OCI-LY7 (cell line): ENCODE data around the gene SH3TC2. TPM values are rescaled to one million over a fixed set of nuclear protein-coding genes. Genes with fewer than 3 reads are reported as not detected.

Experiments
- BruUV-seq: library from RNA; stranded (reverse); fragments of 400-500 nt; replicated peaks from 2 replicates; lab custom pipeline; 2021; lab: Mats Ljungman, UMichigan
- CTCF ChIA-PET: fragments of 300-600 bp; sonication (Branson Sonifier 250); formaldehyde crosslinking; loops from one replicate; lab custom pipeline; 2022; ENCODE audit warnings: antibody characterized with exemption; ENCODE audit not compliant: unreplicated experiment; lab: Charles Lee
- POLR2A ChIA-PET: fragments of 300-600 bp; sonication (Branson Sonifier 250); formaldehyde crosslinking; loops from one replicate; lab custom pipeline; 2022; ENCODE audit warnings: antibody characterized with exemption; lab: Charles Lee
- DNase-seq: peaks from one replicate; pipeline ENCODE4 v3.0.0-alpha.2; 2015; ENCODE audit warnings: low spot score
- H2AFZ ChIP-seq: fragments of 200-600 bp; sonication (generic), shearing (Covaris generic); 2 replicates; pipeline ENCODE4 v1.6.1; 2014; ENCODE audit warnings: mild to moderate bottlenecking, antibody characterized with exemption, low read length, moderate library complexity
- H3K27ac ChIP-seq: fragments of 200-600 bp; sonication (generic); 2 replicates; pipeline ENCODE4 v1.5.1; 2014; ENCODE audit warnings: mixed run types, low read depth, mild to moderate bottlenecking, moderate library complexity, low read length, inconsistent platforms; ENCODE audit not compliant: poor library complexity, severe bottlenecking
- H3K36me3 ChIP-seq: fragments of 200-600 bp; sonication (generic); 2 replicates; pipeline ENCODE4 v1.6.1; 2014; ENCODE audit warnings: mild to moderate bottlenecking, antibody characterized with exemption, low read length, moderate library complexity, mixed read lengths; ENCODE audit not compliant: insufficient read depth
- H3K4me1 ChIP-seq: fragments of 200-600 bp; sonication (generic); 2 replicates; pipeline ENCODE4 v1.5.1; 2014; ENCODE audit warnings: mild to moderate bottlenecking, low read length; ENCODE audit not compliant: insufficient read depth, poor library complexity, severe bottlenecking
- H3K4me2 ChIP-seq: fragments of 200-600 bp; sonication (generic); 2 replicates; pipeline ENCODE4 v1.6.1; 2014; ENCODE audit warnings: mild to moderate bottlenecking, low read length
- H3K4me3 ChIP-seq: fragments of 200-600 bp; sonication (generic); 2 replicates; pipeline ENCODE4 v1.5.1; 2014; ENCODE audit warnings: mild to moderate bottlenecking, low read depth, low read length; ENCODE audit not compliant: poor library complexity, severe bottlenecking
- H3K79me2 ChIP-seq: fragments of 200-600 bp; sonication (generic); 2 replicates; pipeline ENCODE4 v1.6.1; 2016; ENCODE audit warnings: low read depth, mild to moderate bottlenecking, low read length, moderate library complexity, mixed read lengths; ENCODE audit not compliant: insufficient read depth
- H3K9me2 ChIP-seq: fragments of 200-600 bp; sonication (generic); 2 replicates; pipeline ENCODE4 v1.6.1; 2016; ENCODE audit warnings: mild to moderate bottlenecking, low read length, mixed read lengths; ENCODE audit not compliant: insufficient read depth
- H3K9me3 ChIP-seq: fragments of 200-600 bp; sonication (generic); 2 replicates; pipeline ENCODE4 v1.6.1; 2014; ENCODE audit warnings: mild to moderate bottlenecking, mixed run types, low read length, mixed read lengths
- H4K20me1 ChIP-seq: fragments of 200-600 bp; sonication (generic); 2 replicates; pipeline ENCODE4 v1.6.1; 2014; ENCODE audit warnings: mild to moderate bottlenecking, antibody characterized with exemption, low read length, moderate library complexity, mixed read lengths; ENCODE audit not compliant: insufficient read depth
- CTCF ChIP-seq: fragments of 200-600 bp; sonication (generic); conservative IDR thresholded peaks from 2 replicates; pipeline ENCODE4 v1.5.1; 2014; ENCODE audit warnings: mild to moderate bottlenecking, antibody characterized with exemption, low read length, moderate library complexity, mixed read lengths
- EZH2phosphoT487 ChIP-seq: fragments of 200-600 bp; sonication (generic); IDR thresholded peaks from 2 replicates; pipeline ENCODE4 v1.6.1; 2018; ENCODE audit warnings: low read depth, borderline replicate concordance, mild to moderate bottlenecking, mixed run types, antibody characterized with exemption, low read length, moderate library complexity, mixed read lengths
- intact Hi-C: fragments of 100-400 bp; cut with micrococcal nuclease; formaldehyde crosslinking; loops from one replicate; pipeline ENCODE4 v1.10.0; 2022; ENCODE audit not compliant: unreplicated experiment
- total RNA-seq, 2 experiments: library from RNA; depleted of rRNA in 1 of 2; stranded (reverse); fragments of >200 nt in 1 of 2; shearing (Covaris generic) in 1 of 2; gene quantifications; 2 replicates each; pipeline ENCODE4 v1.2.3, GENCODE V29; 2014 to 2022

The SH3TC2 gene
- total RNA-seq, 2 experiments from 2014 or later, result not detected

GRCh38 chr5:149022200-149022599 is 40.7 kb downstream of the SH3TC2 start:
- TF ChIP-seq CTCF (no peak), EZH2phosphoT487 (no peak)
- ChIA-PET POLR2A (no interaction called here), CTCF (no interaction called here)
- Histone ChIP-seq H3K36me3 (no peaks in the 10 kb centered on the region), H3K9me2 (no peaks in the 10 kb centered on the region), H3K27ac (no peak overlapping the region), H3K79me2 (no peaks in the 10 kb centered on the region), H4K20me1 (no peaks in the 10 kb centered on the region), H3K4me3 (no peak overlapping the region), H3K9me3 (no peaks in the 10 kb centered on the region), H3K4me1 (no peaks in the 10 kb centered on the region), H3K4me2 (no peak overlapping the region), H2AFZ (no peak overlapping the region)
- DNase-seq, result no peak
- intact Hi-C loops, result no loop called here
- BruUV-seq, result no TSS peak

- Histone ChIP-seq H3K4me2 (no peak overlapping the region), H3K4me3 (no peak overlapping the region), H2AFZ (no peak overlapping the region), H3K27ac (no peak overlapping the region), H3K9me2 (no peaks in the 10 kb centered on the region), H3K4me1 (no peaks in the 10 kb centered on the region), H3K36me3 (no peaks in the 10 kb centered on the region), H4K20me1 (no peaks in the 10 kb centered on the region), H3K9me3 (no peaks in the 10 kb centered on the region), H3K79me2 (no peaks in the 10 kb centered on the region)
- no peak for DNase-seq
- CTCF ChIA-PET, result no interaction called here
- intact Hi-C loops, result no loop called here
- BruUV-seq, result no TSS peak
- TF ChIP-seq EZH2phosphoT487 (no peak), CTCF (no peak)
- POLR2A ChIA-PET, result interaction anchor here (0.8 to 1.3 kb wide), 2 partner anchors 19 to 30 kb away, joined by 3 to 4 read pairs; no protein-coding TSS in a partner anchor
Observed at GRCh38 chr5:149019679-149020078, 43.2 kb downstream of the SH3TC2 start.

- no peaks in the 10 kb centered on the region for H3K36me3 ChIP-seq
- no peak for TF ChIP-seq CTCF
- TF ChIP-seq EZH2phosphoT487, result no peak
- ChIA-PET CTCF (no interaction called here), POLR2A (interaction anchor here (0.6 to 1.3 kb wide), 3 partner anchors 20 to 754 kb away, joined by 3 to 4 read pairs (median 3); no protein-coding TSS in a partner anchor)
- intact Hi-C loops, result no loop called here
- no peaks in the 10 kb centered on the region for H3K79me2 ChIP-seq
- no peaks in the 10 kb centered on the region for H3K4me1 ChIP-seq
- no peak overlapping the region for H2AFZ ChIP-seq
- H3K9me3 ChIP-seq, result no peaks in the 10 kb centered on the region
- H3K4me2 ChIP-seq, result no peak overlapping the region
- no peak overlapping the region for H3K27ac ChIP-seq
- no peak for DNase-seq
- no peaks in the 10 kb centered on the region for H3K9me2 ChIP-seq
- H3K4me3 ChIP-seq, result no peak overlapping the region
- no TSS peak for BruUV-seq
- no peaks in the 10 kb centered on the region for H4K20me1 ChIP-seq
Observed at GRCh38 chr5:149018909-149019443, 43.9 kb downstream of the SH3TC2 start.
